A549 (cell line): ENCODE data around the gene TPM2.

Source experiments
- CBX8 ChIP-seq: fragments of 200-600 bp; sonication (generic); IDR thresholded peaks from 2 replicates; pipeline ENCODE4 v1.6.1; 2016
- EHMT2 ChIP-seq: fragments of 200-600 bp; sonication (generic); IDR thresholded peaks from 2 replicates; pipeline ENCODE4 v1.6.1; 2016; ENCODE audit warnings: antibody characterized with exemption, low read depth, mild to moderate bottlenecking, moderate library complexity
- FOSL2 ChIP-seq, 2 experiments: fragments of 450-650 bp in 1 of 2; fragments of >200 bp in 1 of 2; sonication (Bioruptor Twin) in 1 of 2; formaldehyde crosslinking; IDR thresholded peaks; 2 replicates each; pipeline versions ENCODE4 v1.5.0 to v1.6.1; 2016 to 2020; ENCODE audit warnings: mild to moderate bottlenecking in 1 of 2, moderate library complexity in 1 of 2
- MAFK ChIP-seq: fragments of 450-650 bp; IDR thresholded peaks from 2 replicates; pipeline ENCODE4 v1.6.1; 2014; ENCODE audit not compliant: partially characterized antibody
- RCOR1 ChIP-seq: fragments of 150-350 bp; IDR thresholded peaks from 2 replicates; pipeline ENCODE4 v1.6.1; 2014; ENCODE audit warnings: antibody characterized with exemption, low read length, low read depth
- TF ChIP-seq, protein P1 (sequence below): fragments of >200 bp; sonication (Bioruptor Twin); formaldehyde crosslinking; IDR thresholded peaks from 3 replicates; pipeline ENCODE4 v1.5.1; 2016
- TF ChIP-seq, protein P2 (sequence below): IDR thresholded peaks from 2 replicates; pipeline ENCODE4 v1.6.1; 2012; ENCODE audit warnings: low read depth, borderline replicate concordance
- TF ChIP-seq, protein P3 (sequence below): fragments of 150-350 bp; IDR thresholded peaks from 2 replicates; pipeline ENCODE4 v1.6.1; 2014; ENCODE audit warnings: low read depth, mild to moderate bottlenecking, low read length

- TF ChIP-seq, protein P1, sequence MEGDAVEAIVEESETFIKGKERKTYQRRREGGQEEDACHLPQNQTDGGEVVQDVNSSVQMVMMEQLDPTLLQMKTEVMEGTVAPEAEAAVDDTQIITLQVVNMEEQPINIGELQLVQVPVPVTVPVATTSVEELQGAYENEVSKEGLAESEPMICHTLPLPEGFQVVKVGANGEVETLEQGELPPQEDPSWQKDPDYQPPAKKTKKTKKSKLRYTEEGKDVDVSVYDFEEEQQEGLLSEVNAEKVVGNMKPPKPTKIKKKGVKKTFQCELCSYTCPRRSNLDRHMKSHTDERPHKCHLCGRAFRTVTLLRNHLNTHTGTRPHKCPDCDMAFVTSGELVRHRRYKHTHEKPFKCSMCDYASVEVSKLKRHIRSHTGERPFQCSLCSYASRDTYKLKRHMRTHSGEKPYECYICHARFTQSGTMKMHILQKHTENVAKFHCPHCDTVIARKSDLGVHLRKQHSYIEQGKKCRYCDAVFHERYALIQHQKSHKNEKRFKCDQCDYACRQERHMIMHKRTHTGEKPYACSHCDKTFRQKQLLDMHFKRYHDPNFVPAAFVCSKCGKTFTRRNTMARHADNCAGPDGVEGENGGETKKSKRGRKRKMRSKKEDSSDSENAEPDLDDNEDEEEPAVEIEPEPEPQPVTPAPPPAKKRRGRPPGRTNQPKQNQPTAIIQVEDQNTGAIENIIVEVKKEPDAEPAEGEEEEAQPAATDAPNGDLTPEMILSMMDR, result no peak
- TF ChIP-seq, protein P2, sequence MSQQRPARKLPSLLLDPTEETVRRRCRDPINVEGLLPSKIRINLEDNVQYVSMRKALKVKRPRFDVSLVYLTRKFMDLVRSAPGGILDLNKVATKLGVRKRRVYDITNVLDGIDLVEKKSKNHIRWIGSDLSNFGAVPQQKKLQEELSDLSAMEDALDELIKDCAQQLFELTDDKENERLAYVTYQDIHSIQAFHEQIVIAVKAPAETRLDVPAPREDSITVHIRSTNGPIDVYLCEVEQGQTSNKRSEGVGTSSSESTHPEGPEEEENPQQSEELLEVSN, result no peak
- no peak for TF ChIP-seq FOSL2 (IDR thresholded peaks at IDR 0.05)
- no peak for TF ChIP-seq FOSL2 (CRISPR knock-in tag; IDR thresholded peaks at IDR 0.05)
- no peak for TF ChIP-seq CBX8
- TF ChIP-seq RCOR1, result no peak
- no peak for TF ChIP-seq MAFK
- TF ChIP-seq, protein P3, sequence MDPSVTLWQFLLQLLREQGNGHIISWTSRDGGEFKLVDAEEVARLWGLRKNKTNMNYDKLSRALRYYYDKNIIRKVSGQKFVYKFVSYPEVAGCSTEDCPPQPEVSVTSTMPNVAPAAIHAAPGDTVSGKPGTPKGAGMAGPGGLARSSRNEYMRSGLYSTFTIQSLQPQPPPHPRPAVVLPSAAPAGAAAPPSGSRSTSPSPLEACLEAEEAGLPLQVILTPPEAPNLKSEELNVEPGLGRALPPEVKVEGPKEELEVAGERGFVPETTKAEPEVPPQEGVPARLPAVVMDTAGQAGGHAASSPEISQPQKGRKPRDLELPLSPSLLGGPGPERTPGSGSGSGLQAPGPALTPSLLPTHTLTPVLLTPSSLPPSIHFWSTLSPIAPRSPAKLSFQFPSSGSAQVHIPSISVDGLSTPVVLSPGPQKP, result no peak
- TF ChIP-seq EHMT2, result no peak
Measured at GRCh38 chr9:35659340-35659739, 30.4 kb downstream of the TPM2 start.
